K562 (cell line): Measurements from ENCODE around the gene MBD6. TPM values are rescaled to one million over a fixed set of nuclear protein-coding genes. Genes with fewer than 3 reads are reported as not detected.

Experiments used
- CEBPB ChIP-seq: fragments of 450-650 bp; IDR thresholded peaks from 2 replicates; pipeline ENCODE4 v1.6.1; 2016; ENCODE audit warnings: missing genetic modification characterization, missing compliant biosample characterization
- E2F1 ChIP-seq: sonication (generic); formaldehyde crosslinking; IDR thresholded peaks from 2 replicates; pipeline ENCODE4 v1.8.1; 2023; ENCODE audit warnings: mild to moderate bottlenecking, missing genetic modification reagents, moderate library complexity
- GABPB2 ChIP-seq: fragments of 250-450 bp; sonication (Bioruptor Pico); conservative IDR thresholded peaks from 2 replicates; pipeline ENCODE4 v1.5.1; 2021; ENCODE audit warnings: mild to moderate bottlenecking
- GTF2E2 ChIP-seq: fragments of 200-800 bp; sonication (Bioruptor generic); IDR thresholded peaks from 2 replicates; pipeline ENCODE4 v1.6.1; 2016; ENCODE audit warnings: missing genetic modification characterization, missing compliant biosample characterization
- HDAC1 ChIP-seq, 2 experiments: fragments of 450-650 bp; IDR thresholded peaks; 2 replicates each; pipeline ENCODE4 v1.6.1; 2016 to 2017; ENCODE audit warnings: inconsistent platforms in 1 of 2, mild to moderate bottlenecking in 1 of 2, moderate library complexity in 1 of 2
- HDAC2 ChIP-seq: fragments of 450-650 bp; IDR thresholded peaks from 2 replicates; pipeline ENCODE4 v1.6.1; 2016; ENCODE audit warnings: mild to moderate bottlenecking
- HES1 ChIP-seq: fragments of 450-650 bp; IDR thresholded peaks from 2 replicates; pipeline ENCODE4 v1.6.1; 2016; ENCODE audit warnings: low read depth, mild to moderate bottlenecking, moderate library complexity
- IRF1 ChIP-seq: sonication (generic); formaldehyde crosslinking; IDR thresholded peaks from 2 replicates; pipeline ENCODE4 v1.8.0; 2022; ENCODE audit warnings: missing genetic modification reagents, mild to moderate bottlenecking, borderline replicate concordance
- MCM3 ChIP-seq: fragments of 450-650 bp; IDR thresholded peaks from 2 replicates; pipeline ENCODE4 v1.6.1; 2016
- NFIX ChIP-seq: fragments of 250-450 bp; sonication (Bioruptor Pico); IDR thresholded peaks from 2 replicates; pipeline ENCODE4 v1.4.0; 2020; ENCODE audit warnings: low read depth, mild to moderate bottlenecking, moderate library complexity
- PYGO2 ChIP-seq: fragments of 450-650 bp; IDR thresholded peaks from 2 replicates; pipeline ENCODE4 v1.6.1; 2016; ENCODE audit warnings: mild to moderate bottlenecking, missing genetic modification characterization, moderate library complexity, missing compliant biosample characterization
- RB1 ChIP-seq: fragments of 450-650 bp; IDR thresholded peaks from 2 replicates; pipeline ENCODE4 v1.6.1; 2017; ENCODE audit warnings: low read depth, mild to moderate bottlenecking
- RBFOX2 ChIP-seq: fragments of 200-400 bp; formaldehyde crosslinking; IDR thresholded peaks from 2 replicates; pipeline ENCODE4 v1.6.1; 2017; ENCODE audit warnings: low read depth, mild to moderate bottlenecking, low read length, moderate library complexity
- THRA ChIP-seq: fragments of 450-650 bp; IDR thresholded peaks from 2 replicates; pipeline ENCODE4 v1.6.1; 2017; ENCODE audit warnings: mild to moderate bottlenecking, moderate library complexity
- ZBED1 ChIP-seq: IDR thresholded peaks from 2 replicates; pipeline ENCODE4 v1.6.1; 2014
- ZBTB33 ChIP-seq: sonication (generic); formaldehyde crosslinking; IDR thresholded peaks from 2 replicates; pipeline ENCODE4 v1.8.1; 2023; ENCODE audit warnings: mild to moderate bottlenecking, missing genetic modification reagents
- ZNF12 ChIP-seq: sonication (generic); formaldehyde crosslinking; IDR thresholded peaks from 2 replicates; pipeline ENCODE4 v1.4.0; 2020; ENCODE audit warnings: mild to moderate bottlenecking, missing genetic modification reagents
- ZNF277 ChIP-seq: fragments of 250-450 bp; sonication (Bioruptor Pico); IDR thresholded peaks from 2 replicates; pipeline ENCODE4 v1.8.0; 2022; ENCODE audit warnings: inconsistent platforms, mild to moderate bottlenecking, moderate library complexity, borderline replicate concordance
- ZNF311 ChIP-seq: fragments of 250-450 bp; sonication (Bioruptor Pico); IDR thresholded peaks from 2 replicates; pipeline ENCODE4 v1.4.0; 2020; ENCODE audit warnings: mild to moderate bottlenecking, moderate library complexity
- ZNF347 ChIP-seq: fragments of 450-650 bp; formaldehyde crosslinking; IDR thresholded peaks from 2 replicates; pipeline ENCODE4 v1.4.0; 2020; ENCODE audit warnings: low read depth, mild to moderate bottlenecking, moderate library complexity
- ZNF584 ChIP-seq: fragments of 200-800 bp; sonication (Bioruptor generic); IDR thresholded peaks from 2 replicates; pipeline ENCODE4 v1.6.1; 2016; ENCODE audit warnings: low read depth, mild to moderate bottlenecking, missing genetic modification characterization, missing compliant biosample characterization
- polyA plus RNA-seq, 8 experiments: library from polyadenylated mRNA; depleted of rRNA in 4 of 8; stranded (reverse) in 5 of 8; unstranded in 3 of 8; fragments of >200 nt; fragmentation: Nextera tagmentation in 2 of 8; fragmentation: Illumina TruSeq in 1 of 8; extraction: Ambion mirVana in 2 of 8; extraction: Trizol in 1 of 8; gene quantifications; 2 replicates each; pipeline versions ENCODE4 v1.2.1 to v1.2.3, GENCODE V29; 2011 to 2014; ENCODE audit warnings: inconsistent platforms in 1 of 8, missing spikeins in 1 of 8
- total RNA-seq, 7 experiments: library from RNA; depleted of rRNA in 6 of 7; stranded (reverse); fragments of >200 nt in 6 of 7; fragmentation: Illumina TruSeq in 2 of 7; extraction: Trizol in 2 of 7; gene quantifications; 2 replicates each; pipeline versions ENCODE4 v1.2.1 to v1.2.3, GENCODE V29; 2011 to 2021; ENCODE audit warnings: low replicate concordance in 1 of 7

Gene MBD6
- total and polyA plus RNA-seq, 9 of the 15 experiments (the other 6 are each of a cell fraction or from before 2014, with no cell fraction given) = 2.0 to 54.8 (median 3.8) TPM

- no peak for TF ChIP-seq ZNF277
- no peak for TF ChIP-seq ZNF584 (CRISPR knock-in tag)
- TF ChIP-seq ZNF347 (CRISPR knock-in tag) = peak; percentile 54; the same call in 1 of the 2 replicates
- TF ChIP-seq GABPB2 (CRISPR knock-in tag) = no peak; the same call in 1 of the 2 replicates
- TF ChIP-seq E2F1 (CRISPR knock-in tag) = peak; percentile 85
- no peak for TF ChIP-seq HES1
- TF ChIP-seq NFIX = no peak
- TF ChIP-seq RBFOX2 = peak; percentile 95
- TF ChIP-seq MCM3 = no peak
- TF ChIP-seq HDAC1 (IDR thresholded peaks at IDR 0.05) = peak in 1 of 2 experiments; percentile 80; a peak in 1 of 4 replicates
- peak; percentile 99 for TF ChIP-seq GTF2E2 (tag)
- no peak for TF ChIP-seq ZNF12 (CRISPR knock-in tag)
- peak; percentile 82; the same call in 1 of the 2 replicates for TF ChIP-seq HDAC2
- no peak for TF ChIP-seq THRA
- TF ChIP-seq ZNF311 (CRISPR knock-in tag) = no peak
- TF ChIP-seq RB1 = peak; percentile 63; the same call in 1 of the 2 replicates
- peak; percentile 31 for TF ChIP-seq ZBED1
- 0 out of 2 replicates have a peak, but pooled peaks have one; percentile 22 for TF ChIP-seq IRF1 (CRISPR knock-in tag)
- no peak for TF ChIP-seq CEBPB (tag)
- peak; percentile 16; the same call in 1 of the 2 replicates for TF ChIP-seq PYGO2 (tag)
- no peak for TF ChIP-seq ZBTB33
Observed at GRCh38 chr12:57520053-57520818, 2.4 kb upstream of the MBD6 start, which contains the start of gene DDIT3 (continued).
